Activated naive CD8-positive, alpha-beta T cell treated with anti-CD3 and anti-CD28 coated beads for 36 hours (primary cell): ENCODE measurements around the gene RGS19. TPM values are rescaled to one million over a fixed set of nuclear protein-coding genes. Genes with fewer than 3 reads are reported as not detected.

Experiments
- DNase-seq: peaks from one replicate; pipeline ENCODE4 v3.0.0; 2021
- H3K27ac Mint-ChIP-seq: one replicate; pipeline ENCODE4 v1.8.0; 2022; ENCODE audit warnings: mild to moderate bottlenecking, moderate library complexity, mixed read lengths
- H3K27me3 Mint-ChIP-seq: one replicate; pipeline ENCODE4 v1.8.0; 2022; ENCODE audit warnings: mild to moderate bottlenecking, mixed read lengths
- H3K36me3 Mint-ChIP-seq: one replicate; pipeline ENCODE4 v1.8.0; 2021; ENCODE audit warnings: mild to moderate bottlenecking, mixed read lengths
- H3K4me1 Mint-ChIP-seq: one replicate; pipeline ENCODE4 v1.8.0; 2021; ENCODE audit warnings: mixed read lengths
- H3K4me3 Mint-ChIP-seq: one replicate; pipeline ENCODE4 v1.8.0; 2022; ENCODE audit warnings: mild to moderate bottlenecking, moderate library complexity, mixed read lengths
- H3K9me3 Mint-ChIP-seq: one replicate; pipeline ENCODE4 v1.8.0; 2022; ENCODE audit warnings: mixed read lengths
- total RNA-seq, 2 experiments: library from RNA; stranded (reverse); gene quantifications; one replicate each; pipeline ENCODE4 v1.2.3, GENCODE V29; 2021

Gene RGS19
- total RNA-seq, 2 experiments from 2014 or later = 26.4 to 31.8 TPM

- no peak overlapping the region for H3K27ac Mint-ChIP-seq
- peaks cover 9% of the 10 kb centered on the region for H3K4me1 Mint-ChIP-seq
- peaks cover 18% of the 10 kb centered on the region for H3K27me3 Mint-ChIP-seq
- no peak overlapping the region for H3K4me3 Mint-ChIP-seq
- H3K36me3 Mint-ChIP-seq = no peaks in the 10 kb centered on the region
- no peaks in the 10 kb centered on the region for H3K9me3 Mint-ChIP-seq
- no peak for DNase-seq
These were observed 22.8 kb downstream of the RGS19 start for GRCh38 chr20:64056639-64056888.

- Mint-ChIP-seq H3K27me3 (peaks cover 21% of the 10 kb centered on the region), H3K36me3 (no peaks in the 10 kb centered on the region), H3K27ac (no peak overlapping the region), H3K4me1 (peaks cover 9% of the 10 kb centered on the region), H3K9me3 (no peaks in the 10 kb centered on the region), H3K4me3 (no peak overlapping the region)
- DNase-seq = no peak
These were observed 23.3 kb downstream of the RGS19 start for GRCh38 chr20:64055893-64056638.

GRCh38 chr20:64055396-64055892 is 23.9 kb downstream of the RGS19 start:
- Mint-ChIP-seq H3K36me3 (no peaks in the 10 kb centered on the region), H3K27ac (no peak overlapping the region), H3K4me3 (no peak overlapping the region), H3K9me3 (no peaks in the 10 kb centered on the region), H3K27me3 (peaks cover 27% of the 10 kb centered on the region), H3K4me1 (peaks cover 9% of the 10 kb centered on the region)
- no peak for DNase-seq

- H3K27ac Mint-ChIP-seq = no peak overlapping the region
These were observed 25.3 kb downstream of the RGS19 start for GRCh38 chr20:64053841-64054661.

GRCh38 chr20:64052987-64053840 is 26.1 kb downstream of the RGS19 start:
- H3K27me3 Mint-ChIP-seq = peaks cover 36% of the 10 kb centered on the region
- H3K9me3 Mint-ChIP-seq = no peaks in the 10 kb centered on the region
- H3K27ac Mint-ChIP-seq = no peak overlapping the region
- H3K4me1 Mint-ChIP-seq = peaks cover 7% of the 10 kb centered on the region
- no peak for DNase-seq
- no peaks in the 10 kb centered on the region for H3K36me3 Mint-ChIP-seq
- H3K4me3 Mint-ChIP-seq = no peak overlapping the region

More at GRCh38 chr20:64053841-64054661, 25.3 kb downstream of the RGS19 start:
- no peak for DNase-seq
- Mint-ChIP-seq H3K4me3 (no peak overlapping the region), H3K27me3 (peaks cover 33% of the 10 kb centered on the region), H3K4me1 (peaks cover 9% of the 10 kb centered on the region), H3K36me3 (no peaks in the 10 kb centered on the region), H3K9me3 (no peaks in the 10 kb centered on the region)

- H3K27me3 Mint-ChIP-seq = peaks cover 42% of the 10 kb centered on the region
- no peaks in the 10 kb centered on the region for H3K36me3 Mint-ChIP-seq
- H3K9me3 Mint-ChIP-seq = no peaks in the 10 kb centered on the region
- H3K4me3 Mint-ChIP-seq = no peak overlapping the region
- no peak for DNase-seq
- H3K27ac Mint-ChIP-seq = no peak overlapping the region
- H3K4me1 Mint-ChIP-seq = peaks cover 3% of the 10 kb centered on the region
These were observed 27.0 kb downstream of the RGS19 start for GRCh38 chr20:64052326-64052722.

GRCh38 chr20:64051561-64052325 is 27.6 kb downstream of the RGS19 start:
- Mint-ChIP-seq H3K27me3 (peaks cover 48% of the 10 kb centered on the region), H3K36me3 (no peaks in the 10 kb centered on the region), H3K4me1 (peaks cover 2% of the 10 kb centered on the region), H3K9me3 (no peaks in the 10 kb centered on the region), H3K27ac (no peak overlapping the region), H3K4me3 (no peak overlapping the region)
- no peak for DNase-seq

- Mint-ChIP-seq H3K27ac (no peak overlapping the region), H3K4me1 (peaks cover 2% of the 10 kb centered on the region), H3K27me3 (peaks cover 54% of the 10 kb centered on the region), H3K36me3 (no peaks in the 10 kb centered on the region), H3K4me3 (no peak overlapping the region), H3K9me3 (no peaks in the 10 kb centered on the region)
- no peak for DNase-seq
These were observed 28.3 kb downstream of the RGS19 start for GRCh38 chr20:64051033-64051452.

- Mint-ChIP-seq H3K4me3 (no peak overlapping the region), H3K27ac (no peak overlapping the region), H3K27me3 (peaks cover 54% of the 10 kb centered on the region), H3K36me3 (no peaks in the 10 kb centered on the region), H3K4me1 (peaks cover 5% of the 10 kb centered on the region), H3K9me3 (no peaks in the 10 kb centered on the region)
- DNase-seq = no peak
These were observed 28.9 kb downstream of the RGS19 start for GRCh38 chr20:64050261-64051032.

GRCh38 chr20:64049878-64050260 is 29.4 kb downstream of the RGS19 start:
- no peak for DNase-seq
- Mint-ChIP-seq H3K4me3 (no peak overlapping the region), H3K36me3 (no peaks in the 10 kb centered on the region), H3K27me3 (peaks cover 54% of the 10 kb centered on the region), H3K9me3 (no peaks in the 10 kb centered on the region), H3K4me1 (peaks cover 5% of the 10 kb centered on the region), H3K27ac (no peak overlapping the region)

- no peak within 1 kb of the TSS for H3K27ac Mint-ChIP-seq
- peak; percentile 51 for DNase-seq
- peaks cover 54% of the 10 kb centered on the region for H3K27me3 Mint-ChIP-seq
- H3K4me3 Mint-ChIP-seq = no peak within 1 kb of the TSS
- no peaks in the 10 kb centered on the region for H3K36me3 Mint-ChIP-seq
- no peaks in the 10 kb centered on the region for H3K9me3 Mint-ChIP-seq
- peaks cover 5% of the 10 kb centered on the region for H3K4me1 Mint-ChIP-seq
These were observed 30.0 kb downstream of the RGS19 start, which contains the start of gene SOX18 for GRCh38 chr20:64049060-64049877. Gene SOX18 (minus strand): TSS chr20:64049639. CDS start chr20:64049516, 123 bp downstream.

- H3K4me3 Mint-ChIP-seq = no peak overlapping the region
- H3K9me3 Mint-ChIP-seq = no peaks in the 10 kb centered on the region
- no peak for DNase-seq
- no peaks in the 10 kb centered on the region for H3K36me3 Mint-ChIP-seq
- no peak overlapping the region for H3K27ac Mint-ChIP-seq
- H3K27me3 Mint-ChIP-seq = peaks cover 51% of the 10 kb centered on the region
- peaks cover 5% of the 10 kb centered on the region for H3K4me1 Mint-ChIP-seq
These were observed 30.8 kb downstream of the RGS19 start for GRCh38 chr20:64048402-64049044.

GRCh38 chr20:64047968-64048401 is 31.3 kb downstream of the RGS19 start:
- Mint-ChIP-seq H3K27ac (no peak overlapping the region), H3K27me3 (peaks cover 46% of the 10 kb centered on the region), H3K4me3 (no peak overlapping the region), H3K36me3 (no peaks in the 10 kb centered on the region), H3K4me1 (peaks cover 5% of the 10 kb centered on the region), H3K9me3 (no peaks in the 10 kb centered on the region)
- DNase-seq = no peak
